NB4 (cell line): ENCODE results near the gene CACYBP.

Source experiments
- CTCF ChIP-seq: IDR thresholded peaks from one replicate; pipeline ENCODE4 v1.5.1; 2012; ENCODE audit warnings: low read depth, low read length
- MYC ChIP-seq: IDR thresholded peaks from 2 replicates; pipeline ENCODE4 v1.6.1; 2011; ENCODE audit warnings: low read depth, low read length
- POLR2A ChIP-seq: IDR thresholded peaks from 2 replicates; pipeline ENCODE4 v1.6.1; 2011; ENCODE audit warnings: mild to moderate bottlenecking; ENCODE audit not compliant: insufficient read length; ENCODE audit errors: extremely low read depth
- TF ChIP-seq, protein P1 (sequence below): IDR thresholded peaks from 2 replicates; pipeline ENCODE4 v1.6.1; 2011; ENCODE audit warnings: low read depth, low read length

DNA sequence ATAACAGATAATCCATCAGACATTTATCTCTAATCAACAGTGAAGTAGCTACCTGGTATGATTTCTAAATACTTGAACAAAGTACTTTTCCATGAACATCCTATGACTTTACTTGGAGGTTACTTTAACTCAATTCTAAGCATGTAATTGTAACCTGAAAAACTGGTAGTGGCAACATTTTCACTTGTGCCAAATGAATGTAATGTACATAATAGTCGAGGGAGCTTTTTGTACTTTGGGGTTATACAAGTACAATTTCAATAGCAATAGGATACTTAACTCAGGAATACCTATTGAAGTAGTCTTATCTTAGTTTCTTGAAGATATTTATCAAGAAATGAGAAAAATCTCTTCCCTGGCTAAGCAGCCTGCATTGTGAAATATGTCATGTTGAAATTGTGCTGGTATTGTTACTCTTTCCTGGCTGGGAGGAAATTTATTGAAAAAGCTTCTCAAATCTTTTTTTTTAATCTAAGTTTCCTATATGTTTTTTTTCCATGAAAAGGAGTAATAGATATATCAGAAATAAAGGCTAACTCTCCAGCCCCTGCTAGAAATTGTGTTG, 33.7 kb upstream of the CACYBP start:
- no peak for TF ChIP-seq POLR2A
- TF ChIP-seq CTCF: no peak
- TF ChIP-seq, protein P1, sequence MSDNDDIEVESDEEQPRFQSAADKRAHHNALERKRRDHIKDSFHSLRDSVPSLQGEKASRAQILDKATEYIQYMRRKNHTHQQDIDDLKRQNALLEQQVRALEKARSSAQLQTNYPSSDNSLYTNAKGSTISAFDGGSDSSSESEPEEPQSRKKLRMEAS: no peak
- no peak for TF ChIP-seq MYC
